OCI-LY3 (cell line): ENCODE results near the gene GAK.

Source experiments
- EZH2phosphoT487 ChIP-seq: fragments of 200-600 bp; shearing (Covaris generic); IDR thresholded peaks from 2 replicates; pipeline ENCODE4 v1.6.1; 2018; ENCODE audit warnings: antibody characterized with exemption, mixed run types, low read depth
- TF ChIP-seq, protein P1 (sequence below): fragments of 200-600, 300-600 bp; sonication (generic); IDR thresholded peaks from 2 replicates; pipeline ENCODE4 v1.5.1; 2014; ENCODE audit warnings: antibody characterized with exemption, low read length, low read depth

- TF ChIP-seq, protein P1, sequence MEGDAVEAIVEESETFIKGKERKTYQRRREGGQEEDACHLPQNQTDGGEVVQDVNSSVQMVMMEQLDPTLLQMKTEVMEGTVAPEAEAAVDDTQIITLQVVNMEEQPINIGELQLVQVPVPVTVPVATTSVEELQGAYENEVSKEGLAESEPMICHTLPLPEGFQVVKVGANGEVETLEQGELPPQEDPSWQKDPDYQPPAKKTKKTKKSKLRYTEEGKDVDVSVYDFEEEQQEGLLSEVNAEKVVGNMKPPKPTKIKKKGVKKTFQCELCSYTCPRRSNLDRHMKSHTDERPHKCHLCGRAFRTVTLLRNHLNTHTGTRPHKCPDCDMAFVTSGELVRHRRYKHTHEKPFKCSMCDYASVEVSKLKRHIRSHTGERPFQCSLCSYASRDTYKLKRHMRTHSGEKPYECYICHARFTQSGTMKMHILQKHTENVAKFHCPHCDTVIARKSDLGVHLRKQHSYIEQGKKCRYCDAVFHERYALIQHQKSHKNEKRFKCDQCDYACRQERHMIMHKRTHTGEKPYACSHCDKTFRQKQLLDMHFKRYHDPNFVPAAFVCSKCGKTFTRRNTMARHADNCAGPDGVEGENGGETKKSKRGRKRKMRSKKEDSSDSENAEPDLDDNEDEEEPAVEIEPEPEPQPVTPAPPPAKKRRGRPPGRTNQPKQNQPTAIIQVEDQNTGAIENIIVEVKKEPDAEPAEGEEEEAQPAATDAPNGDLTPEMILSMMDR = no peak
- no peak for TF ChIP-seq EZH2phosphoT487
Measured at GRCh38 chr4:818106-818921, 113.8 kb downstream of the GAK start.
